ENCODE data around the gene ADGRV1. TPM values are rescaled to one million over a fixed set of nuclear protein-coding genes. Genes with fewer than 3 reads are reported as not detected.

The ADGRV1 gene
- total RNA-seq, 1 experiment from 2014 or later = 64.8 TPM

- Mint-ChIP-seq H3K4me3 (no peak overlapping the region), H3K27ac (peak overlapping the region in 2 of 3 experiments; percentile 3 to 22; a peak in 1 of 7 replicates), H3K36me3 (ENCODE audit: insufficient read depth in 1 of 3, low read depth in 3 of 3) (peaks cover 9 to 30% (median 25%) of the 10 kb centered on the region in 3 experiments; a peak in 6 of 7 replicates), H3K9me3 (no peaks in the 10 kb centered on the region), H3K27me3 (ENCODE audit: low read depth) (no peaks in the 10 kb centered on the region), H3K4me1 (peaks cover 3 to 9% of the 10 kb centered on the region in 2 experiments; a peak in 3 of 4 replicates)
- Histone ChIP-seq H4K20me1 (ENCODE audit: control insufficient read depth, insufficient read depth, insufficient read length) (no peaks in the 10 kb centered on the region), H3K79me2 (ENCODE audit: insufficient read depth, low read length) (no peaks in the 10 kb centered on the region), H3K9ac (ENCODE audit: extremely low read depth, insufficient read length, low read length) (no peak overlapping the region), H2BK12ac (ENCODE audit: insufficient read length, low read depth, low read length) (no peak overlapping the region), H3T11ph (ENCODE audit: low read length) (no peak overlapping the region), H3K23me2 (ENCODE audit: insufficient read length, low read depth, low read length, poor library complexity, severe bottlenecking) (no peaks in the 10 kb centered on the region), H3K27me3 (ENCODE audit: insufficient read depth, low read length) (no peaks in the 10 kb centered on the region), H4K91ac (ENCODE audit: insufficient read length, low read depth, low read length) (no peak overlapping the region), H4K5ac (ENCODE audit: insufficient read length, low read depth, low read length) (no peak overlapping the region), H3K4ac (ENCODE audit: low read depth, low read length) (no peak overlapping the region), H3K9me3 (ENCODE audit: control insufficient read depth, low read depth, low read length) (no peaks in the 10 kb centered on the region), H2BK20ac (ENCODE audit: low read depth, low read length, poor library complexity, severe bottlenecking) (no peak overlapping the region), H2BK120ac (ENCODE audit: low read depth, low read length, poor library complexity, severe bottlenecking) (no peak overlapping the region), H3K79me1 (ENCODE audit: insufficient read depth, low read depth, low read length, poor library complexity, severe bottlenecking) (no peaks in the 10 kb centered on the region), H3K56ac (ENCODE audit: insufficient read length, low read depth, low read length) (no peak overlapping the region), H4K8ac (replicated peaks; ENCODE audit: insufficient read length, low read depth, low read length) (no peak overlapping the region), H3K4me1 (ENCODE audit: insufficient read depth, low read length) (no peaks in the 10 kb centered on the region), H3K23ac (ENCODE audit: insufficient read length, low read depth, low read length) (no peak overlapping the region), H2BK15ac (ENCODE audit: low read depth, low read length) (no peak overlapping the region), H2BK5ac (ENCODE audit: insufficient read length, low read length) (no peak overlapping the region), H2AFZ (ENCODE audit: low read length) (no peak overlapping the region), H3K27ac (ENCODE audit: insufficient read length, low read depth, low read length) (no peak overlapping the region), H3K14ac (ENCODE audit: insufficient read depth, low read length) (no peak overlapping the region), H3K4me2 (ENCODE audit: insufficient read depth, insufficient read length, low read length) (no peak overlapping the region), H2AK5ac (ENCODE audit: insufficient read length, low read length) (no peak overlapping the region), H3K18ac (ENCODE audit: insufficient read length, low read depth, low read length) (no peak overlapping the region)
- WGBS (ENCODE audit: extremely low coverage, insufficient read length, low lambda C conversion rate) = no CpG with 5 or more reads among the region's 1 CpG
- TF ChIP-seq CTCF (conservative IDR thresholded peaks at IDR 0.05) = peak; percentile 82
- peak; percentile 50 for DNase-seq
These were observed 150.9 kb downstream of the ADGRV1 start for GRCh38 chr5:90709323-90710155.

All from H9 (cell line).